Naive thymus-derived CD4-positive, alpha-beta T cell (primary cell): ENCODE data around the gene MFNG. TPM values are rescaled to one million over a fixed set of nuclear protein-coding genes. Genes with fewer than 3 reads are reported as not detected.
A peak's percentile ranks its signal among the peaks of the same experiment; 100 is the strongest.

Experiments used
- ATAC-seq: fragments of 150-1000 bp; cut with Tn5 transposase; 2 replicates; pipeline ENCODE4 v1.10.0; 2021; ENCODE audit warnings: mild to moderate bottlenecking, moderate library complexity
- CTCF ChIA-PET: fragments of 350-600 bp; sonication (Branson Sonifier 250); formaldehyde crosslinking; loops from one replicate; lab custom pipeline; 2021; ENCODE audit warnings: antibody characterized with exemption; lab: Charles Lee
- POLR2A ChIA-PET: fragments of 350-600 bp; sonication (Branson Sonifier 250); formaldehyde crosslinking; loops from one replicate; lab custom pipeline; 2021; ENCODE audit warnings: antibody characterized with exemption, inconsistent platforms; lab: Charles Lee
- DNase-seq, 9 donors: peaks; one replicate each; pipeline versions ENCODE4 v3.0.0 to v3.0.0-alpha.2; 2020 to 2022; ENCODE audit warnings: mixed read lengths in 1 of 9
- H3K27ac ChIP-seq: one replicate; pipeline ENCODE4 v1.7.0; 2013; ENCODE audit warnings: mild to moderate bottlenecking, low read depth, low read length, moderate library complexity
- H3K27me3 ChIP-seq, 2 donors: one replicate each; pipeline ENCODE4 v1.7.0; 2013; ENCODE audit warnings: low read length in 2 of 2, mild to moderate bottlenecking in 2 of 2, moderate library complexity in 2 of 2; ENCODE audit not compliant: control insufficient read depth in 2 of 2, insufficient read depth in 2 of 2
- H3K36me3 ChIP-seq, 3 experiments: 1 replicate in 2 of 3; 2 replicates in 1 of 3; pipeline ENCODE4 v1.7.0; 2013; ENCODE audit warnings: low read length in 3 of 3, mild to moderate bottlenecking in 3 of 3, moderate library complexity in 1 of 3; ENCODE audit not compliant: insufficient read depth in 3 of 3, control insufficient read depth in 2 of 3
- H3K4me1 ChIP-seq, 2 donors: one replicate each; pipeline ENCODE4 v1.7.0; 2013; ENCODE audit warnings: low read length in 2 of 2, mild to moderate bottlenecking in 2 of 2, moderate library complexity in 1 of 2; ENCODE audit not compliant: control insufficient read depth in 2 of 2, insufficient read depth in 2 of 2
- H3K4me3 ChIP-seq: 2 replicates; pipeline ENCODE4 v1.7.0; 2013; ENCODE audit warnings: mild to moderate bottlenecking, low read length
- H3K9me3 ChIP-seq, 3 experiments: 1 replicate in 2 of 3; 2 replicates in 1 of 3; pipeline ENCODE4 v1.7.0; 2013; ENCODE audit warnings: low read length in 3 of 3; ENCODE audit not compliant: control insufficient read depth in 2 of 3
- H3K27ac Mint-ChIP-seq, 9 donors: one replicate each; pipeline ENCODE4 v1.8.0; 2020 to 2022; ENCODE audit warnings: mixed read lengths in 9 of 9, mild to moderate bottlenecking in 8 of 9, moderate library complexity in 5 of 9, inconsistent platforms in 2 of 9
- H3K27me3 Mint-ChIP-seq, 5 donors: one replicate each; pipeline ENCODE4 v1.8.0; 2021 to 2022; ENCODE audit warnings: mixed read lengths in 5 of 5, mild to moderate bottlenecking in 1 of 5
- H3K36me3 Mint-ChIP-seq, 5 donors: one replicate each; pipeline ENCODE4 v1.8.0; 2020 to 2022; ENCODE audit warnings: mixed read lengths in 5 of 5, mild to moderate bottlenecking in 3 of 5, inconsistent platforms in 1 of 5
- H3K4me1 Mint-ChIP-seq, 7 donors: one replicate each; pipeline ENCODE4 v1.8.0; 2020 to 2022; ENCODE audit warnings: mixed read lengths in 7 of 7, mild to moderate bottlenecking in 3 of 7, inconsistent platforms in 1 of 7
- H3K4me3 Mint-ChIP-seq, 10 donors: one replicate each; pipeline ENCODE4 v1.8.0; 2020 to 2022; ENCODE audit warnings: mild to moderate bottlenecking in 10 of 10, mixed read lengths in 10 of 10, moderate library complexity in 6 of 10, inconsistent platforms in 2 of 10
- H3K9me3 Mint-ChIP-seq, 11 donors: one replicate each; pipeline ENCODE4 v1.8.0; 2020 to 2022; ENCODE audit warnings: mixed read lengths in 11 of 11, mild to moderate bottlenecking in 4 of 11, inconsistent platforms in 1 of 11, moderate library complexity in 1 of 11
- intact Hi-C, 2 donors: fragments of 100-400 bp; cut with micrococcal nuclease; formaldehyde crosslinking; loops; one replicate each; pipeline ENCODE4 v1.15.1; 2023
- polyA plus RNA-seq, 2 donors: library from polyadenylated mRNA; unstranded; fragments of 300-500 nt; fragmentation: Illumina TruSeq; gene quantifications; one replicate each; pipeline ENCODE4 v1.2.3, GENCODE V29; 2021
- total RNA-seq, 6 experiments: library from RNA in 5 of 6; stranded (reverse) in 5 of 6; gene quantifications; 1 replicate in 5 of 6; 2 replicates in 1 of 6; pipeline ENCODE4 v1.2.3 and lab custom pipeline; 2021 to 2026

The MFNG gene
- total and polyA plus RNA-seq, 7 experiments from 2014 or later: 146 to 449 (median 216) TPM

- ATAC-seq (no peak), DNase-seq (no peak)
- Mint-ChIP-seq H3K9me3 (no peaks in the 10 kb centered on the region), H3K4me1 (peaks cover 5 to 12% (median 7%) of the 10 kb centered on the region in 7 donors), H3K27me3 (peaks cover 8 to 59% (median 9%) of the 10 kb centered on the region in 5 donors), H3K27ac (peak overlapping the region in 3 of 9 donors; percentile 17 to 28 (median 21)), H3K36me3 (no peaks in the 10 kb centered on the region), H3K4me3 (no peak overlapping the region)
- CTCF ChIA-PET: interaction anchor here (0.6 kb wide), 1 partner anchor 253 kb away, joined by 3 read pairs; no protein-coding TSS in a partner anchor
- Histone ChIP-seq H3K4me3 (no peak overlapping the region), H3K27ac (no peak overlapping the region), H3K9me3 (no peaks in the 10 kb centered on the region), H3K4me1 (peaks cover 4 to 6% of the 10 kb centered on the region in 2 donors), H3K27me3 (peaks cover 0 to 8% of the 10 kb centered on the region in 2 donors), H3K36me3 (no peaks in the 10 kb centered on the region)
- POLR2A ChIA-PET: no interaction called here
- intact Hi-C loops: no loop called here
These were observed 29.7 kb upstream of the MFNG start for GRCh38 chr22:37515901-37516300.

GRCh38 chr22:37514526-37515051 is 28.4 kb upstream of the MFNG start:
- Histone ChIP-seq H3K27ac (no peak overlapping the region), H3K27me3 (peaks cover 0 to under 1% of the 10 kb centered on the region in 2 donors), H3K36me3 (no peaks in the 10 kb centered on the region), H3K4me3 (no peak overlapping the region), H3K4me1 (peaks cover 0 to 1% of the 10 kb centered on the region in 2 donors), H3K9me3 (no peaks in the 10 kb centered on the region)
- H3K36me3 Mint-ChIP-seq: no peaks in the 10 kb centered on the region
- CTCF ChIA-PET: no interaction called here
- H3K4me1 Mint-ChIP-seq: peaks cover 3 to 7% (median 6%) of the 10 kb centered on the region in 7 donors
- peaks cover 5 to 46% (median 7%) of the 10 kb centered on the region in 5 donors for H3K27me3 Mint-ChIP-seq
- H3K4me3 Mint-ChIP-seq: no peak overlapping the region
- H3K9me3 Mint-ChIP-seq: no peaks in the 10 kb centered on the region
- ATAC-seq (no peak), DNase-seq (no peak)
- H3K27ac Mint-ChIP-seq: no peak overlapping the region
- POLR2A ChIA-PET: no interaction called here
- intact Hi-C loops: no loop called here

GRCh38 chr22:37511395-37512104 is 25.4 kb upstream of the MFNG start:
- H3K36me3 ChIP-seq: no peaks in the 10 kb centered on the region
- H3K27me3 ChIP-seq: no peaks in the 10 kb centered on the region
- ChIA-PET POLR2A (no interaction called here), CTCF (interaction anchor here (0.6 kb wide), 1 partner anchor 152 kb away, joined by 4 read pairs; no protein-coding TSS in a partner anchor)
- no peaks in the 10 kb centered on the region for H3K4me1 ChIP-seq
- no peaks in the 10 kb centered on the region for H3K4me1 Mint-ChIP-seq
- no peaks in the 10 kb centered on the region for H3K36me3 Mint-ChIP-seq
- H3K27ac Mint-ChIP-seq: peak overlapping the region in 1 of 9 donors; percentile 72
- H3K27ac ChIP-seq: no peak overlapping the region
- no peaks in the 10 kb centered on the region for H3K9me3 ChIP-seq
- H3K9me3 Mint-ChIP-seq: no peaks in the 10 kb centered on the region
- no peak overlapping the region for H3K4me3 Mint-ChIP-seq
- no peak for ATAC-seq
- intact Hi-C loops: no loop called here
- H3K27me3 Mint-ChIP-seq: peaks cover 0 to 28% (median 0%) of the 10 kb centered on the region in 5 donors
- no peak overlapping the region for H3K4me3 ChIP-seq
- no peak for DNase-seq

GRCh38 chr22:37510091-37510490 is 23.9 kb upstream of the MFNG start:
- H3K4me3 ChIP-seq: no peak overlapping the region
- no peak for DNase-seq
- intact Hi-C loops: no loop called here
- Mint-ChIP-seq H3K9me3 (no peaks in the 10 kb centered on the region), H3K27ac (no peak overlapping the region), H3K4me3 (no peak overlapping the region), H3K27me3 (peaks cover 0 to 17% (median 0%) of the 10 kb centered on the region in 5 donors), H3K4me1 (no peaks in the 10 kb centered on the region), H3K36me3 (no peaks in the 10 kb centered on the region)
- no peaks in the 10 kb centered on the region for H3K9me3 ChIP-seq
- no peak for ATAC-seq
- H3K36me3 ChIP-seq: no peaks in the 10 kb centered on the region
- no peak overlapping the region for H3K27ac ChIP-seq
- POLR2A ChIA-PET: interaction anchor here (1.0 kb wide), 1 partner anchor 12 kb away, joined by 3 read pairs; no protein-coding TSS in a partner anchor
- no peaks in the 10 kb centered on the region for H3K27me3 ChIP-seq
- CTCF ChIA-PET: no interaction called here
- no peaks in the 10 kb centered on the region for H3K4me1 ChIP-seq

GRCh38 chr22:37509059-37509860 is 23.1 kb upstream of the MFNG start:
- no peak overlapping the region for H3K4me3 Mint-ChIP-seq
- H3K27ac ChIP-seq: no peak overlapping the region
- ChIA-PET POLR2A (interaction anchor here (0.5 to 1.1 kb wide), 3 partner anchors 11 to 290 kb away, joined by 3 to 4 read pairs (median 3); no protein-coding TSS in a partner anchor), CTCF (interaction anchor here (1.3 kb wide), 1 partner anchor 37 kb away, joined by 3 read pairs; no protein-coding TSS in a partner anchor)
- no peak overlapping the region for H3K27ac Mint-ChIP-seq
- no peak overlapping the region for H3K4me3 ChIP-seq
- H3K9me3 Mint-ChIP-seq: no peaks in the 10 kb centered on the region
- no peaks in the 10 kb centered on the region for H3K36me3 ChIP-seq
- H3K4me1 Mint-ChIP-seq: no peaks in the 10 kb centered on the region
- peaks cover 0 to 14% (median 0%) of the 10 kb centered on the region in 5 donors for H3K27me3 Mint-ChIP-seq
- no peaks in the 10 kb centered on the region for H3K4me1 ChIP-seq
- H3K36me3 Mint-ChIP-seq: no peaks in the 10 kb centered on the region
- H3K27me3 ChIP-seq: no peaks in the 10 kb centered on the region
- H3K9me3 ChIP-seq: no peaks in the 10 kb centered on the region
- intact Hi-C loops: no loop called here
- no peak for DNase-seq
- ATAC-seq: no peak

- Histone ChIP-seq H3K36me3 (no peaks in the 10 kb centered on the region), H3K27me3 (no peaks in the 10 kb centered on the region), H3K9me3 (no peaks in the 10 kb centered on the region), H3K4me1 (no peaks in the 10 kb centered on the region), H3K4me3 (no peak overlapping the region), H3K27ac (no peak overlapping the region)
- no peak overlapping the region for H3K4me3 Mint-ChIP-seq
- ChIA-PET CTCF (interaction anchor here (1.3 kb wide), 1 partner anchor 36 kb away, joined by 3 read pairs; no protein-coding TSS in a partner anchor), POLR2A (interaction anchor here (1.1 kb wide), 1 partner anchor 19 kb away, joined by 4 read pairs; no protein-coding TSS in a partner anchor)
- peaks cover 0 to under 1% (median 0%) of the 10 kb centered on the region in 7 donors for H3K4me1 Mint-ChIP-seq
- H3K9me3 Mint-ChIP-seq: no peaks in the 10 kb centered on the region
- H3K27me3 Mint-ChIP-seq: peaks cover 0 to 11% (median 0%) of the 10 kb centered on the region in 5 donors
- no peak overlapping the region for H3K27ac Mint-ChIP-seq
- no peaks in the 10 kb centered on the region for H3K36me3 Mint-ChIP-seq
- intact Hi-C loops: no loop called here
- DNase-seq (no peak), ATAC-seq (no peak)
These were observed 22.3 kb upstream of the MFNG start for GRCh38 chr22:37508431-37508992.
